Stomach (tissue), 9 donors: ENCODE measurements around the gene GLRX. TPM values are rescaled to one million over a fixed set of nuclear protein-coding genes. Genes with fewer than 3 reads are reported as not detected.
"Not testable (repeated sequence)": the region's sequence is repeated elsewhere in the genome, so short reads cannot be mapped to it uniquely, and the experiment has no call there.

Source experiments
- DNase-seq, 2 donors: peaks; one replicate each; pipeline versions ENCODE4 v3.0.0 to v3.0.0-alpha.2; 2013 to 2019
- H3K27ac ChIP-seq, 5 donors: fragments of 200-600 bp in 4 of 5; sonication (generic) in 4 of 5; one replicate each; pipeline ENCODE4 v1.5.1; 2013 to 2019; ENCODE audit warnings: mild to moderate bottlenecking in 1 of 5, moderate library complexity in 1 of 5
- H3K27me3 ChIP-seq, 3 donors: fragments of 200-600 bp; sonication (generic); one replicate each; pipeline ENCODE4 v1.5.1; 2017 to 2019; ENCODE audit warnings: mixed run types in 1 of 3
- H3K36me3 ChIP-seq, 4 donors: fragments of 200-600 bp; sonication (generic); 1 replicate in 3 of 4; 2 replicates in 1 of 4; pipeline ENCODE4 v1.5.1; 2016 to 2019
- H3K4me1 ChIP-seq, 4 donors: fragments of 200-600 bp; sonication (generic); one replicate each; pipeline ENCODE4 v1.5.1; 2016 to 2019
- H3K4me3 ChIP-seq, 4 donors: fragments of 200-600 bp; sonication (generic) in 3 of 4; one replicate each; pipeline ENCODE4 v1.5.1; 2016 to 2019; ENCODE audit warnings: mild to moderate bottlenecking in 1 of 4
- H3K9me3 ChIP-seq, 4 donors: fragments of 200-600 bp; sonication (generic); one replicate each; pipeline ENCODE4 v1.5.1; 2016 to 2019
- CTCF ChIP-seq, 7 experiments: fragments of 450-650 bp in 4 of 7; fragments of 200-600 bp in 3 of 7; sonication (generic) in 3 of 7; IDR thresholded peaks; one replicate each; pipeline ENCODE4 v1.5.1; 2016 to 2019; ENCODE audit warnings: antibody characterized with exemption in 7 of 7, control low read depth in 2 of 7, mild to moderate bottlenecking in 1 of 7
- EP300 ChIP-seq: sonication (generic); formaldehyde crosslinking; IDR thresholded peaks from one replicate; pipeline ENCODE4 v1.6.1; 2017; ENCODE audit warnings: antibody characterized with exemption
- POLR2A ChIP-seq, 4 donors: fragments of 450-650 bp; IDR thresholded peaks; one replicate each; pipeline ENCODE4 v1.6.1; 2016; ENCODE audit warnings: antibody characterized with exemption in 4 of 4, control low read depth in 2 of 4, mild to moderate bottlenecking in 1 of 4, moderate library complexity in 1 of 4
- POLR2AphosphoS5 ChIP-seq, 3 donors: sonication (generic); formaldehyde crosslinking; IDR thresholded peaks; one replicate each; pipeline ENCODE4 v1.6.1; 2016; ENCODE audit warnings: antibody characterized with exemption in 3 of 3
- WGBS, 5 donors: extraction: QIAGEN DNeasy Blood & Tissue Kit in 3 of 5; methylation state at CpG; one replicate each; pipeline versions ENCODE4 v1.1.5 to v1.1.7; 2013 to 2018; 5-methylcytosine and 5-hydroxymethylcytosine counted together
- intact Hi-C: fragments of 100-400 bp; cut with DNase I; formaldehyde crosslinking; loops from one replicate; pipeline ENCODE4 v1.15.1; 2023; ENCODE audit warnings: low total_unique reads
- polyA plus RNA-seq, 3 donors: library from polyadenylated mRNA; stranded (reverse); fragments of 200-250 nt; gene quantifications; one replicate each; pipeline ENCODE4 v1.2.3, GENCODE V29; 2013
- total RNA-seq, 5 donors: library from RNA; depleted of rRNA; stranded (reverse); fragments of >200 nt; gene quantifications; one replicate each; pipeline versions ENCODE4 v1.1.0 to v1.2.3, GENCODE V29; 2014 to 2016
- donor health status: healthy with polysubstance abuse.
- donor health status: Bipolar disorder and iron deficiency.
- donor health status: healthy.

GLRX gene
- total and polyA plus RNA-seq, 8 donors: 11.3 to 211 (median 29.7) TPM

GRCh38 chr5:95839658-95840057, 17.1 kb upstream of the GLRX start:
- Histone ChIP-seq H3K9me3 (no peaks in the 10 kb centered on the region), H3K4me3 (no peak overlapping the region), H3K27me3 (no peaks in the 10 kb centered on the region), H3K4me1 (peaks cover 22 to 76% (median 36%) of the 10 kb centered on the region in 4 donors), H3K36me3 (no peaks in the 10 kb centered on the region), H3K27ac (peak overlapping the region; percentile 31 to 92 (median 39))
- intact Hi-C loops: loop anchor here (10.0 kb wide), 2 partner anchors 55 to 195 kb away; partner anchors contain the start of gene RFESD
- no peak for DNase-seq
- no peak for TF ChIP-seq POLR2A (IDR thresholded peaks at IDR 0.05)
- TF ChIP-seq POLR2AphosphoS5 (IDR thresholded peaks at IDR 0.05): no peak
- no peak for TF ChIP-seq CTCF (IDR thresholded peaks at IDR 0.05)
- TF ChIP-seq EP300: no peak
- 26 to 48% (median 46%) methylated on average over 2 of the region's 2 CpGs for WGBS, 5 donors

GRCh38 chr5:95838556-95838955, 16.0 kb upstream of the GLRX start:
- no peaks in the 10 kb centered on the region for H3K9me3 ChIP-seq
- DNase-seq: no peak
- H3K27ac ChIP-seq: peak overlapping the region in 3 of 5 donors; percentile 33 to 92 (median 84)
- H3K36me3 ChIP-seq: no peaks in the 10 kb centered on the region
- whole genome bisulfite sequencing, 5 donors: 56 to 79% (median 59%) methylated on average over 1 of the region's 1 CpG
- peaks cover 23 to 74% (median 36%) of the 10 kb centered on the region in 4 donors for H3K4me1 ChIP-seq
- H3K4me3 ChIP-seq: no peak overlapping the region
- intact Hi-C loops: no loop called here
- H3K27me3 ChIP-seq: no peaks in the 10 kb centered on the region
- TF ChIP-seq POLR2AphosphoS5 (IDR thresholded peaks at IDR 0.05): no peak
- no peak for TF ChIP-seq POLR2A (IDR thresholded peaks at IDR 0.05)
- no peak for TF ChIP-seq CTCF (IDR thresholded peaks at IDR 0.05)
- no peak for TF ChIP-seq EP300

GRCh38 chr5:95838001-95838520, 15.5 kb upstream of the GLRX start:
- no peak overlapping the region for H3K4me3 ChIP-seq
- peaks cover 24 to 74% (median 36%) of the 10 kb centered on the region in 4 donors for H3K4me1 ChIP-seq
- no peaks in the 10 kb centered on the region for H3K36me3 ChIP-seq
- no peak for DNase-seq
- H3K9me3 ChIP-seq: no peaks in the 10 kb centered on the region
- TF ChIP-seq POLR2A (IDR thresholded peaks at IDR 0.05) (no peak), POLR2AphosphoS5 (IDR thresholded peaks at IDR 0.05) (no peak), CTCF (IDR thresholded peaks at IDR 0.05) (no peak), EP300 (no peak)
- H3K27me3 ChIP-seq: no peaks in the 10 kb centered on the region
- peak overlapping the region in 2 of 5 donors; percentile 31 to 92 for H3K27ac ChIP-seq
- 91 to 99% (median 94%) methylated on average over 8 of the region's 8 CpGs for WGBS, 5 donors
- intact Hi-C loops: no loop called here

GRCh38 chr5:95837492-95837891, 15.0 kb upstream of the GLRX start:
- H3K36me3 ChIP-seq: no peaks in the 10 kb centered on the region
- 91 to 97% (median 95%) methylated on average over 5 of the region's 5 CpGs for WGBS, 5 donors
- TF ChIP-seq POLR2A (IDR thresholded peaks at IDR 0.05) (no peak), POLR2AphosphoS5 (IDR thresholded peaks at IDR 0.05) (no peak), EP300 (no peak), CTCF (IDR thresholded peaks at IDR 0.05) (no peak)
- no peak for DNase-seq
- H3K27ac ChIP-seq: peak overlapping the region in 2 of 5 donors; percentile 31 to 92
- intact Hi-C loops: no loop called here
- H3K4me1 ChIP-seq: peaks cover 20 to 74% (median 34%) of the 10 kb centered on the region in 4 donors
- H3K9me3 ChIP-seq: no peaks in the 10 kb centered on the region
- no peak overlapping the region for H3K4me3 ChIP-seq
- H3K27me3 ChIP-seq: no peaks in the 10 kb centered on the region

- Histone ChIP-seq H3K27ac (peak overlapping the region in 4 of 5 donors; percentile 89 to 92 (median 90)), H3K4me1 (peaks cover 17 to 74% (median 31%) of the 10 kb centered on the region in 4 donors)
- H3K27me3 ChIP-seq, DNase-seq, intact Hi-C loops, H3K9me3 ChIP-seq, H3K36me3 ChIP-seq, H3K4me3 ChIP-seq: not testable (repeated sequence)
- 88 to 100% (median 95%) methylated on average over 4 of the region's 4 CpGs for WGBS, 5 donors
Measured at GRCh38 chr5:95836971-95837370, 14.4 kb upstream of the GLRX start.
